ENCODE data around the gene COL4A6.

Gene COL4A6

DNA sequence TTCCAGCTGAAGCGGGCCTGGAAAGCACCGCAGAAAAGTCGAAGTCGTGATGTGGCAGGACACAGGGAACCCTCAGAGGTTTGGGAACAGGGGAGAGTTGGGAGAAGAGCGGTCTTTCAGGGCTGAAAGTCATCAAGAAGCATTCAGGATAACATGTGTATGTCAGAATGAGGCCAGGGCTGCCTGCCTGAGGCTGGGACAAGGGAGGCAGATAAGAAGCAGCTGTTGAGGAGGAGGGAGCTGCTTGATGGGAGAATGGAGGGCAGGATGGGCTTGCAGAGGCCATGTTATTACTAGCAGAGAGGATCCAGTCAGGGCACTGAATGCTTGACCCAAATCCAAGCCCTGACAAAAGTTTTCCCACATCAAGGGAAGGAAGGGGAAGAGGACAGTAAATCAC lies 214.6 kb downstream of the COL4A6 start:
- H3K36me3 ChIP-seq (ENCODE audit: insufficient read depth, low read length): no peaks in the 10 kb centered on the region
- H4K20me1 ChIP-seq (ENCODE audit: insufficient read depth, low read length): no peaks in the 10 kb centered on the region
- no peaks in the 10 kb centered on the region for H3K9me2 ChIP-seq (ENCODE audit: low read depth, low read length)
- H2AFZ ChIP-seq (ENCODE audit: low read length): no peak overlapping the region
- H3K9me3 ChIP-seq (ENCODE audit: low read length): no peaks in the 10 kb centered on the region
- no peaks in the 10 kb centered on the region for H3K4me1 ChIP-seq (ENCODE audit: insufficient read depth, low read length, severe bottlenecking)
- no peak overlapping the region for H3K4me3 ChIP-seq (ENCODE audit: low read depth, low read length, poor library complexity, severe bottlenecking)
- no peaks in the 10 kb centered on the region for H3K79me2 ChIP-seq (ENCODE audit: insufficient read depth, low read length)
- TF ChIP-seq, protein P1, sequence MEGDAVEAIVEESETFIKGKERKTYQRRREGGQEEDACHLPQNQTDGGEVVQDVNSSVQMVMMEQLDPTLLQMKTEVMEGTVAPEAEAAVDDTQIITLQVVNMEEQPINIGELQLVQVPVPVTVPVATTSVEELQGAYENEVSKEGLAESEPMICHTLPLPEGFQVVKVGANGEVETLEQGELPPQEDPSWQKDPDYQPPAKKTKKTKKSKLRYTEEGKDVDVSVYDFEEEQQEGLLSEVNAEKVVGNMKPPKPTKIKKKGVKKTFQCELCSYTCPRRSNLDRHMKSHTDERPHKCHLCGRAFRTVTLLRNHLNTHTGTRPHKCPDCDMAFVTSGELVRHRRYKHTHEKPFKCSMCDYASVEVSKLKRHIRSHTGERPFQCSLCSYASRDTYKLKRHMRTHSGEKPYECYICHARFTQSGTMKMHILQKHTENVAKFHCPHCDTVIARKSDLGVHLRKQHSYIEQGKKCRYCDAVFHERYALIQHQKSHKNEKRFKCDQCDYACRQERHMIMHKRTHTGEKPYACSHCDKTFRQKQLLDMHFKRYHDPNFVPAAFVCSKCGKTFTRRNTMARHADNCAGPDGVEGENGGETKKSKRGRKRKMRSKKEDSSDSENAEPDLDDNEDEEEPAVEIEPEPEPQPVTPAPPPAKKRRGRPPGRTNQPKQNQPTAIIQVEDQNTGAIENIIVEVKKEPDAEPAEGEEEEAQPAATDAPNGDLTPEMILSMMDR (IDR thresholded peaks at IDR 0.05; ENCODE audit: low read length): no peak
- TF ChIP-seq EZH2 (IDR thresholded peaks at IDR 0.05; ENCODE audit: borderline replicate concordance, low read length): no peak
- no peaks in the 10 kb centered on the region for H3K27me3 ChIP-seq (ENCODE audit: insufficient read depth, low read length)
- no peak overlapping the region for H3K9ac ChIP-seq (ENCODE audit: low read length)
- no peak overlapping the region for H3K4me2 ChIP-seq (ENCODE audit: low read length)
- H3K27ac ChIP-seq (ENCODE audit: low read depth, low read length, poor library complexity, severe bottlenecking): no peak overlapping the region
- no peaks in the 10 kb centered on the region for H3F3A ChIP-seq (ENCODE audit: insufficient read depth, low read length)

DNA sequence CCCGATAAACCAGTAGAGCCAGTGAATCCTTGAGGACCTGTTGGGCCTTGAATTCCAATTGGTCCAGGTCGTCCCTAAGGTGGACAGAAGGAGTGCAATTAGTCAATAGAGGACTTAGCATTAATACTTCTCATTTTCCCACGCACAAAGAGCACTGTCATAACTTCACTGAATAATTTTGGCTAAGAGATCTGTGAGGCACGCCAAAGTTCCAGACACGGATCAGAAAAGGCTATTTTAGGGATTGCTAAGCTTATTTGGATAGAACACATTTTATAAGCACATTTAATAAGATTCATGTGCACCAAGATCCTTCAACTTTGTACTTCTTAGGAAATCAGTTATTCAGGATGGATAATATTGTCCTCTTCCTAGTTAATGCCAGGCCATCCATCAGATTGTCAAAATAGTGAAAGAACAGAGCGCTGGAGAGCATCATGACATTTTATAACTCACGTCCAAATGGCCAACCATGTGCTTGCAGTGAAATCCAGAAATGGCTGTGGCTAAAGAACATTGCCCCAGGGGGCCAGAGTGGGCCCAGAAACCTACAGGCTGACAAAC lies 216.8 kb downstream of the COL4A6 start:
- no peak overlapping the region for H2AFZ ChIP-seq (ENCODE audit: low read length)
- no peaks in the 10 kb centered on the region for H3K9me3 ChIP-seq (ENCODE audit: low read length)
- no peak overlapping the region for H3K27ac ChIP-seq (ENCODE audit: low read depth, low read length, poor library complexity, severe bottlenecking)
- H4K20me1 ChIP-seq (ENCODE audit: insufficient read depth, low read length): no peaks in the 10 kb centered on the region
- H3K27me3 ChIP-seq (ENCODE audit: insufficient read depth, low read length): no peaks in the 10 kb centered on the region
- H3K4me3 ChIP-seq (ENCODE audit: low read depth, low read length, poor library complexity, severe bottlenecking): no peak overlapping the region
- no peaks in the 10 kb centered on the region for H3K9me2 ChIP-seq (ENCODE audit: low read depth, low read length)
- no peaks in the 10 kb centered on the region for H3K4me1 ChIP-seq (ENCODE audit: insufficient read depth, low read length, severe bottlenecking)
- H3F3A ChIP-seq (ENCODE audit: insufficient read depth, low read length): no peaks in the 10 kb centered on the region
- H3K4me2 ChIP-seq (ENCODE audit: low read length): no peak overlapping the region
- H3K36me3 ChIP-seq (ENCODE audit: insufficient read depth, low read length): no peaks in the 10 kb centered on the region
- TF ChIP-seq EZH2 (IDR thresholded peaks at IDR 0.05; ENCODE audit: borderline replicate concordance, low read length): no peak
- TF ChIP-seq, protein P1 (IDR thresholded peaks at IDR 0.05; ENCODE audit: low read length): no peak
- no peak overlapping the region for H3K9ac ChIP-seq (ENCODE audit: low read length)
- no peaks in the 10 kb centered on the region for H3K79me2 ChIP-seq (ENCODE audit: insufficient read depth, low read length)

DNA sequence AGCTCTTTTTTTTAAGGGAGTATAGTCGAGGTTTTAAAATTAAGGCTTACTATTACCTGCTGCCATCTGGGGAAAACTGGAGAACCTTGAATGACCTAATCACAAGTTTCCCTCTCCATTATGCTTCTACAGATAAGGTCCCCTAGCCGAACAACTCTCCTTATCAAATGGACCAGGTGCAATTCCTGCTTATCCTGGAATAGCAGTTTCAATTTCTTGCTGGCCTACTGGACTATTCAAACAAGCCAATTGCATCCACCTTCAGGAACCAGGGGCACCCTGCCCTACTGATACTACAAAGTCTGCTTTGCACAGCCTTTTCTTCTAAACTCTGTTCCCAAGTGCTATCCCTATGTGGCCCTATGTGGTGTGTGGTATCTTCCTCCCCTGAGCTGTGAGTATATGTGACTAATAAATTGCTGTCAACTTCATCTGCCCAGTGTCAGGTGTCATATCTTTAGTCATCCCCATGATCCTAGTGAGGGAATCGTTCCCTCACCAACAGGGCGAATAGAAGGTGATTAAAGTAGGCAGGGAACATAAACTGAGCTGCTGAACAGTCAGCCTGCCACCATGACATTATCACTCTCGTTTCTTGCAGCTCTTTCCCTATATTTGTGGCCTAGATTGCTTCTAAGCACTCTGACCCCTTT lies 218.1 kb downstream of the COL4A6 start:
- Histone ChIP-seq H3K79me2 (ENCODE audit: insufficient read depth, low read length) (no peaks in the 10 kb centered on the region), H3K4me3 (ENCODE audit: low read depth, low read length, poor library complexity, severe bottlenecking) (no peak overlapping the region), H4K20me1 (ENCODE audit: insufficient read depth, low read length) (no peaks in the 10 kb centered on the region), H3K4me1 (ENCODE audit: insufficient read depth, low read length, severe bottlenecking) (no peaks in the 10 kb centered on the region), H3K27ac (ENCODE audit: low read depth, low read length, poor library complexity, severe bottlenecking) (no peak overlapping the region), H3K4me2 (ENCODE audit: low read length) (no peak overlapping the region), H3F3A (ENCODE audit: insufficient read depth, low read length) (no peaks in the 10 kb centered on the region), H3K9me3 (ENCODE audit: low read length) (no peaks in the 10 kb centered on the region), H2AFZ (ENCODE audit: low read length) (no peak overlapping the region), H3K9me2 (ENCODE audit: low read depth, low read length) (no peaks in the 10 kb centered on the region), H3K9ac (ENCODE audit: low read length) (no peak overlapping the region), H3K36me3 (ENCODE audit: insufficient read depth, low read length) (no peaks in the 10 kb centered on the region), H3K27me3 (ENCODE audit: insufficient read depth, low read length) (no peaks in the 10 kb centered on the region)
- TF ChIP-seq, protein P1 (IDR thresholded peaks at IDR 0.05; ENCODE audit: low read length): no peak
- TF ChIP-seq EZH2 (IDR thresholded peaks at IDR 0.05; ENCODE audit: borderline replicate concordance, low read length): no peak

All from OCI-LY1 (cell line).